ENCODE data around the gene NDUFS6. TPM values are rescaled to one million over a fixed set of nuclear protein-coding genes. Genes with fewer than 3 reads are reported as not detected.

NDUFS6 gene
- total and polyA plus RNA-seq, 7 experiments from 2014 or later: 14.2 to 61.7 (median 17.5) TPM

GRCh38 chr5:1833264-1834021 is 32.2 kb downstream of the NDUFS6 start:
- no peaks in the 10 kb centered on the region for H3K9me3 Mint-ChIP-seq
- Histone ChIP-seq H3K36me3 (ENCODE audit: control insufficient read depth in 2 of 3, insufficient read depth in 3 of 3, low read length in 3 of 3) (no peaks in the 10 kb centered on the region), H3K27ac (ENCODE audit: low read depth, low read length) (no peak overlapping the region), H3K9me3 (ENCODE audit: control insufficient read depth in 2 of 3, low read length in 3 of 3) (no peaks in the 10 kb centered on the region), H3K4me3 (ENCODE audit: low read length) (no peak overlapping the region), H3K27me3 (ENCODE audit: control insufficient read depth in 2 of 2, insufficient read depth in 2 of 2, low read length in 2 of 2) (no peaks in the 10 kb centered on the region), H3K4me1 (ENCODE audit: control insufficient read depth in 2 of 2, insufficient read depth in 2 of 2, low read length in 2 of 2) (no peaks in the 10 kb centered on the region)
- H3K4me1 Mint-ChIP-seq: no peaks in the 10 kb centered on the region
- peaks cover 0 to 5% (median 0%) of the 10 kb centered on the region in 5 donors for H3K36me3 Mint-ChIP-seq
- intact Hi-C loops (cut with micrococcal nuclease): no loop called here
- DNase-seq (no peak), ATAC-seq (no peak)
- ChIA-PET CTCF (no interaction called here), POLR2A (no interaction called here)
- H3K27me3 Mint-ChIP-seq: peaks cover 0 to 34% (median 2%) of the 10 kb centered on the region in 5 donors
- no peak overlapping the region for H3K4me3 Mint-ChIP-seq
- no peak overlapping the region for H3K27ac Mint-ChIP-seq

DNA sequence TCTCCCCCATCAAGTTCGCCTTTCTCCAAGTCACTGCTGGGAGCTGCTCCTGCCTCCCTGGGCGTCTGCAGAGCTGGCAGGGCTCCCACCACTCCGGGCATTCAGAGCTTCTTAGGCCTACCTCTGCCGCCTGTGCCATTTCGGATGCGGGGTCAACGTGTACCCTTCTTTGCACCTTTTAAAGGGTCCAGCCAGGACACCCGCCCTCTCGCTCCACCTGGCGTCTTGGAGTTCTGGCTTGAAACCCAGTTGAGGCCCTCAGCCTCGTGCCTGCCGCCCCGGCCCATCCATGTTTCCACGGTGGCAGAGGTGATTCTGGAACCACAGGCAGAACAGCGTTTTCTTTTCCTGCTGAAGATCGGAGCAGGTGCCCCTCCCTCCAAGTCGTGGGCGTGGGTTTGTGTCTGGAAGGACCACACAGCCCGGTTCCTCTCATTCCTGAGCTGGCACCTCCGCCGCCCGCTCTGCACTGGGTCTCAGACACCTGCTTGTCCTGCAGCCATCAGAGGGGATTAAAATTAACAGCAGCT is 32.9 kb downstream of the NDUFS6 start:
- ChIA-PET POLR2A (no interaction called here), CTCF (no interaction called here)
- H3K4me1 Mint-ChIP-seq: no peaks in the 10 kb centered on the region
- intact Hi-C loops (cut with micrococcal nuclease): no loop called here
- H3K27ac Mint-ChIP-seq: no peak overlapping the region
- no peaks in the 10 kb centered on the region for H3K9me3 Mint-ChIP-seq
- H3K36me3 ChIP-seq (ENCODE audit: control insufficient read depth in 2 of 3, insufficient read depth in 3 of 3, low read length in 3 of 3): no peaks in the 10 kb centered on the region
- no peak for DNase-seq
- H3K27me3 Mint-ChIP-seq: peaks cover 0 to 38% (median 2%) of the 10 kb centered on the region in 5 donors
- no peaks in the 10 kb centered on the region for H3K27me3 ChIP-seq (ENCODE audit: control insufficient read depth in 2 of 2, insufficient read depth in 2 of 2, low read length in 2 of 2)
- H3K4me1 ChIP-seq (ENCODE audit: control insufficient read depth in 2 of 2, insufficient read depth in 2 of 2, low read length in 2 of 2): no peaks in the 10 kb centered on the region
- peaks cover 0 to 5% (median 0%) of the 10 kb centered on the region in 5 donors for H3K36me3 Mint-ChIP-seq
- H3K4me3 ChIP-seq (ENCODE audit: low read length): no peak overlapping the region
- no peak overlapping the region for H3K4me3 Mint-ChIP-seq
- no peak for ATAC-seq
- no peak overlapping the region for H3K27ac ChIP-seq (ENCODE audit: low read depth, low read length)
- H3K9me3 ChIP-seq (ENCODE audit: control insufficient read depth in 2 of 3, low read length in 3 of 3): no peaks in the 10 kb centered on the region

DNA sequence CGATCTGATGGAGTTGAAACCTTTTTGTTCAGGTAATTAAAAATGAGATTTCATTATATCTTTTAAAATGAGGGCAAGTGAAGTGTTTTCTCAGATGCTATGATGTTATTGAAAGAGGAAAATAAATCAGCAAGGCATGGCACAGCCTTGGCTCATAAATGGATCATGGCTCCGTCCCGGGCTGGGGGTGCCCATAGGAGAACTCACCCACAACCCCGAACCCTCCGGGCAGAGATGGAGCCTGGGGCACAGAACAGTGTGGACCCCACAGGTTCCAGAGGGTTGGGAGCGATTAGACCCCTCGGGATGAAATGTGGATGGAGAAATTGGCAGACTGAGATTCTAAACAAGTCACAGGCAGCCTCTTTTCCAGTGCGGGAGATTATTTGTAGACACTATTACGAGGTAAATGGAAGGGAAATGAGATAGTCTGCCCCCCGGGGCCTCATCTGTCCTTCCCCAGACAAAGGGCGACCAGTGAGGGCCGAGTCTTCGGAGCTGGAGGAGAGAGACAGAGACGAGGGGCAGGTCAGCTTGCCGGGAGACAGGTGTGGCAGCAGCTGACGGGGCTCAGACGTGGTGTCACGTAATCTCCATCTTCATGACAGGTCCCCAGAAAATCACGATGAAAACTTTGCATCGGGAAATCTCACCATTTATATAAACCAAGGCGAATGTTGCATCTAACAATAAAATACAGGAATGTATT is 33.7 kb downstream of the NDUFS6 start:
- no peak for DNase-seq
- Mint-ChIP-seq H3K4me3 (no peak overlapping the region), H3K4me1 (no peaks in the 10 kb centered on the region), H3K27me3 (peaks cover 0 to 45% (median 8%) of the 10 kb centered on the region in 5 donors), H3K9me3 (no peaks in the 10 kb centered on the region), H3K36me3 (peaks cover 0 to 4% (median 0%) of the 10 kb centered on the region in 5 donors), H3K27ac (no peak overlapping the region)
- Histone ChIP-seq H3K9me3 (ENCODE audit: control insufficient read depth in 2 of 3, low read length in 3 of 3) (no peaks in the 10 kb centered on the region), H3K4me3 (ENCODE audit: low read length) (no peak overlapping the region), H3K27me3 (ENCODE audit: control insufficient read depth in 2 of 2, insufficient read depth in 2 of 2, low read length in 2 of 2) (no peaks in the 10 kb centered on the region), H3K4me1 (ENCODE audit: control insufficient read depth in 2 of 2, insufficient read depth in 2 of 2, low read length in 2 of 2) (no peaks in the 10 kb centered on the region), H3K27ac (ENCODE audit: low read depth, low read length) (no peak overlapping the region), H3K36me3 (ENCODE audit: control insufficient read depth in 2 of 3, insufficient read depth in 3 of 3, low read length in 3 of 3) (no peaks in the 10 kb centered on the region)
- ChIA-PET CTCF (no interaction called here), POLR2A (no interaction called here)
- intact Hi-C loops (cut with micrococcal nuclease): no loop called here
- ATAC-seq: no peak

DNA sequence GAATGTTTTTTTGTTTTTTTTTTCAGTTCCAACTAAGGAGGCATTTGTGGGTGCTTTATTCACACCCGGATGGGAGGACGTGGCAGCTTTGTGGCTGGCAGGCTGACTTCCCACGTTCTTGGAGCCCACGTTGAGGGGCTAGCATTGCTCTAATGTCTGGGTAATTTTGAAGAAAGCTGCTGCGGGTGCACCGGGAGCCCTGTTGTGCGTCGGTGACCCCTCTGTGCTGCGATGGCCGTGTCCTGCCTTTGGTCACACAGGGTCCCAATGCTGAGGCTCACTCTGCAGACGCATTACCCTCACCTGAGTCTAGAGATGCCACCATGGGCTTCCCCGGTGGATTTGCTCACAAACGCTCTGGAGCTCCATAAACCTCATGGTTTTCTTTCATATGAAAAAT is 34.2 kb downstream of the NDUFS6 start:
- CTCF ChIA-PET: no interaction called here
- no peaks in the 10 kb centered on the region for H3K9me3 Mint-ChIP-seq
- no peak overlapping the region for H3K27ac Mint-ChIP-seq
- intact Hi-C loops (cut with micrococcal nuclease): no loop called here
- DNase-seq: no peak
- H3K36me3 Mint-ChIP-seq: peaks cover 0 to 4% (median 0%) of the 10 kb centered on the region in 5 donors
- no peak overlapping the region for H3K4me3 Mint-ChIP-seq
- no peaks in the 10 kb centered on the region for H3K4me1 Mint-ChIP-seq
- no peak overlapping the region for H3K27ac ChIP-seq (ENCODE audit: low read depth, low read length)
- no peaks in the 10 kb centered on the region for H3K4me1 ChIP-seq (ENCODE audit: control insufficient read depth in 2 of 2, insufficient read depth in 2 of 2, low read length in 2 of 2)
- ATAC-seq: no peak
- H3K27me3 ChIP-seq (ENCODE audit: control insufficient read depth in 2 of 2, insufficient read depth in 2 of 2, low read length in 2 of 2): no peaks in the 10 kb centered on the region
- POLR2A ChIA-PET: no interaction called here
- H3K36me3 ChIP-seq (ENCODE audit: control insufficient read depth in 2 of 3, insufficient read depth in 3 of 3, low read length in 3 of 3): no peaks in the 10 kb centered on the region
- H3K4me3 ChIP-seq (ENCODE audit: low read length): no peak overlapping the region
- no peaks in the 10 kb centered on the region for H3K9me3 ChIP-seq (ENCODE audit: control insufficient read depth in 2 of 3, low read length in 3 of 3)
- peaks cover 0 to 51% (median 11%) of the 10 kb centered on the region in 5 donors for H3K27me3 Mint-ChIP-seq

GRCh38 chr5:1836176-1836890 is 35.1 kb downstream of the NDUFS6 start:
- no peak for ATAC-seq
- Mint-ChIP-seq H3K4me1 (no peaks in the 10 kb centered on the region), H3K4me3 (no peak overlapping the region), H3K36me3 (no peaks in the 10 kb centered on the region), H3K27ac (no peak overlapping the region), H3K27me3 (peaks cover 0 to 60% (median 15%) of the 10 kb centered on the region in 5 donors), H3K9me3 (no peaks in the 10 kb centered on the region)
- intact Hi-C loops (cut with micrococcal nuclease): no loop called here
- POLR2A ChIA-PET: no interaction called here
- H3K27ac ChIP-seq (ENCODE audit: low read depth, low read length): no peak overlapping the region
- no peak for DNase-seq
- CTCF ChIA-PET: no interaction called here
- H3K9me3 ChIP-seq (ENCODE audit: control insufficient read depth in 2 of 3, low read length in 3 of 3): no peaks in the 10 kb centered on the region
- no peak overlapping the region for H3K4me3 ChIP-seq (ENCODE audit: low read length)
- no peaks in the 10 kb centered on the region for H3K4me1 ChIP-seq (ENCODE audit: control insufficient read depth in 2 of 2, insufficient read depth in 2 of 2, low read length in 2 of 2)
- H3K27me3 ChIP-seq (ENCODE audit: control insufficient read depth in 2 of 2, insufficient read depth in 2 of 2, low read length in 2 of 2): no peaks in the 10 kb centered on the region
- no peaks in the 10 kb centered on the region for H3K36me3 ChIP-seq (ENCODE audit: control insufficient read depth in 2 of 3, insufficient read depth in 3 of 3, low read length in 3 of 3)

DNA sequence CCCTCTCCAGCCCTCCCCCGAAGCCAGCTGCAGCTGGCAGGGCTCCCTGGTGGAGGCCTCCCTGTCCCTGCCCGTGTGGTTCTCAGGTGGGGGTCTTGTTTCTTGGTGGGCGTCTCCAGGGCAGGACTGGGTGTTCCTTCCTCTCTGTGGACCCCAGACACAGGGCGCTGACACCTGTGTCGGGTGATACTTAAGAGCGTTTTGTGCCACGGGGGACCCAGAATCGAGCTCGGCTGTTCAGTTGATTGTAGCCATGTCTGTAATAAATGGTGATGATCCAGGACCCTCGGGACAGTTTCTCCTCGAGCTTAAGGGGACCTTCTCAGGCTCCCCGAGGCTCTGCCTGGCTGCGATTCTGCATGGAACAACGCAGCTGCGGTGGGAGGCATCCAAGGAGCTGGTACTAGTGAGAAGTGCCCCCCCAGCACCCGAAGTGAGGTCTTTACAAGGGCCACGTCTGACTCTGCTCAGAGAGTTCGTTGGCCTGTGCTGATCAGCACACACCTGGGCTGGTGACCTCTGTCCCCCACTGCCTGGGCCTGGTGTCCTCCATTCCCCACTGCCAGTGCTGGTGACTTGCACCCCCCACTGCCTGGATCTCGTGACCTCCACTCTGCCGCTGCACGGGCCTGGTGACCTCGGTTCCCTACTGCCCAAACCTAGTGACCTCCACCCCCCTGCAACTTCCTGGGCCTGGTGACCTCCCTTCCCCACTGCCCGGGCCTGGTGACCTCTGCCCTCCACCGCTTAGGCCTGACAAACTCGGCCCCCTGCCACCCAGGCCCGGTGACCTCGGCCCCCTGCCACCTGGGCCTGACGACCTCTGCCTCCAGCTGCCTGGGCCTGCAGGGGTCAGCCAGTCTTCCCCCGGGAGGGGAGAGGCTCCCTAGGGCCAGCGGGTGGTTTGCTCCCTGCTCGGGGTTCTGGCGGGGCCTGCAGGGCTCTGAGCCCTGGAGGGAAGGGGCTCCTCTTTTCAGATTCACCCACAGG is 36.0 kb downstream of the NDUFS6 start:
- no peak overlapping the region for H3K4me3 ChIP-seq (ENCODE audit: low read length)
- peaks cover 0 to 64% (median 16%) of the 10 kb centered on the region in 5 donors for H3K27me3 Mint-ChIP-seq
- ChIA-PET CTCF (no interaction called here), POLR2A (no interaction called here)
- H3K27me3 ChIP-seq (ENCODE audit: control insufficient read depth in 2 of 2, insufficient read depth in 2 of 2, low read length in 2 of 2): no peaks in the 10 kb centered on the region
- no peaks in the 10 kb centered on the region for H3K4me1 ChIP-seq (ENCODE audit: control insufficient read depth in 2 of 2, insufficient read depth in 2 of 2, low read length in 2 of 2)
- no peaks in the 10 kb centered on the region for H3K4me1 Mint-ChIP-seq
- no peaks in the 10 kb centered on the region for H3K9me3 Mint-ChIP-seq
- no peaks in the 10 kb centered on the region for H3K9me3 ChIP-seq (ENCODE audit: control insufficient read depth in 2 of 3, low read length in 3 of 3)
- no peak overlapping the region for H3K27ac Mint-ChIP-seq
- ATAC-seq (no peak), DNase-seq (no peak)
- H3K27ac ChIP-seq (ENCODE audit: low read depth, low read length): no peak overlapping the region
- H3K36me3 ChIP-seq (ENCODE audit: control insufficient read depth in 2 of 3, insufficient read depth in 3 of 3, low read length in 3 of 3): no peaks in the 10 kb centered on the region
- H3K36me3 Mint-ChIP-seq: no peaks in the 10 kb centered on the region
- intact Hi-C loops (cut with micrococcal nuclease): no loop called here
- no peak overlapping the region for H3K4me3 Mint-ChIP-seq

Data from naive thymus-derived CD4-positive, alpha-beta T cell (primary cell).